Measurements from ENCODE around the gene RPL29. TPM values are rescaled to one million over a fixed set of nuclear protein-coding genes. Genes with fewer than 3 reads are reported as not detected.
A peak's percentile ranks its signal among the peaks of the same experiment; 100 is the strongest.

The RPL29 gene
- total RNA-seq, 1 donor from 2014 or later, result 1,690 TPM

- no peak for DNase-seq (ENCODE audit: extremely low spot score, unreplicated experiment)
- Mint-ChIP-seq H3K27ac (peak overlapping the region; percentile 82), H3K4me3 (peak overlapping the region; percentile 86), H3K36me3 (peaks cover 4% of the 10 kb centered on the region), H3K27me3 (no peaks in the 10 kb centered on the region), H3K4me1 (ENCODE audit: unreplicated experiment) (peaks cover 34% of the 10 kb centered on the region), H3K9me3 (no peaks in the 10 kb centered on the region)
- TF ChIP-seq CTCF (conservative IDR thresholded peaks at IDR 0.05), result no peak
Observed at GRCh38 chr3:51966922-51967383, 28.7 kb downstream of the RPL29 start.

GRCh38 chr3:51966486-51966885, 29.2 kb downstream of the RPL29 start:
- H3K27ac Mint-ChIP-seq, result peak overlapping the region; percentile 82
- H3K27me3 Mint-ChIP-seq, result no peaks in the 10 kb centered on the region
- no peaks in the 10 kb centered on the region for H3K9me3 Mint-ChIP-seq
- DNase-seq (ENCODE audit: extremely low spot score, unreplicated experiment), result no peak
- peaks cover 38% of the 10 kb centered on the region for H3K4me1 Mint-ChIP-seq (ENCODE audit: unreplicated experiment)
- TF ChIP-seq CTCF (conservative IDR thresholded peaks at IDR 0.05), result no peak
- H3K36me3 Mint-ChIP-seq, result peaks cover 4% of the 10 kb centered on the region
- peak overlapping the region; percentile 86 for H3K4me3 Mint-ChIP-seq

GRCh38 chr3:51966016-51966415, 29.7 kb downstream of the RPL29 start:
- peaks cover 4% of the 10 kb centered on the region for H3K36me3 Mint-ChIP-seq
- TF ChIP-seq CTCF (conservative IDR thresholded peaks at IDR 0.05), result no peak
- peak overlapping the region; percentile 86 for H3K4me3 Mint-ChIP-seq
- peaks cover 40% of the 10 kb centered on the region for H3K4me1 Mint-ChIP-seq (ENCODE audit: unreplicated experiment)
- H3K27me3 Mint-ChIP-seq, result no peaks in the 10 kb centered on the region
- H3K9me3 Mint-ChIP-seq, result no peaks in the 10 kb centered on the region
- DNase-seq (ENCODE audit: extremely low spot score, unreplicated experiment), result no peak
- peak overlapping the region; percentile 82 for H3K27ac Mint-ChIP-seq

- Mint-ChIP-seq H3K4me3 (peak overlapping the region; percentile 85), H3K27me3 (no peaks in the 10 kb centered on the region), H3K27ac (no peak overlapping the region), H3K9me3 (no peaks in the 10 kb centered on the region), H3K4me1 (ENCODE audit: unreplicated experiment) (peaks cover 36% of the 10 kb centered on the region), H3K36me3 (peaks cover 4% of the 10 kb centered on the region)
- DNase-seq (ENCODE audit: extremely low spot score, unreplicated experiment), result no peak
- no peak for TF ChIP-seq CTCF (conservative IDR thresholded peaks at IDR 0.05)
Observed at GRCh38 chr3:51964521-51964920, 31.2 kb downstream of the RPL29 start.

GRCh38 chr3:51963951-51964451, 31.7 kb downstream of the RPL29 start:
- Mint-ChIP-seq H3K4me3 (peak overlapping the region; percentile 85), H3K27me3 (no peaks in the 10 kb centered on the region), H3K36me3 (peaks cover 4% of the 10 kb centered on the region), H3K4me1 (ENCODE audit: unreplicated experiment) (peaks cover 33% of the 10 kb centered on the region), H3K27ac (no peak overlapping the region), H3K9me3 (no peaks in the 10 kb centered on the region)
- DNase-seq (ENCODE audit: extremely low spot score, unreplicated experiment), result no peak
- TF ChIP-seq CTCF (conservative IDR thresholded peaks at IDR 0.05), result no peak

All from type B pancreatic cell (in vitro differentiated cells).